Lower leg skin (tissue), 3 donors: ENCODE measurements around the gene DACT2.

Experiments used
- POLR2A ChIP-seq, 2 donors: fragments of 450-650 bp; IDR thresholded peaks; one replicate each; pipeline ENCODE4 v1.6.1; 2016 to 2017; ENCODE audit warnings: antibody characterized with exemption in 2 of 2, mild to moderate bottlenecking in 1 of 2, moderate library complexity in 1 of 2
- TF ChIP-seq, protein P1 (sequence below), 3 donors: fragments of 450-650 bp; IDR thresholded peaks; one replicate each; pipeline ENCODE4 v1.5.1; 2016; ENCODE audit warnings: antibody characterized with exemption in 3 of 3, mild to moderate bottlenecking in 3 of 3, moderate library complexity in 2 of 3

DNA sequence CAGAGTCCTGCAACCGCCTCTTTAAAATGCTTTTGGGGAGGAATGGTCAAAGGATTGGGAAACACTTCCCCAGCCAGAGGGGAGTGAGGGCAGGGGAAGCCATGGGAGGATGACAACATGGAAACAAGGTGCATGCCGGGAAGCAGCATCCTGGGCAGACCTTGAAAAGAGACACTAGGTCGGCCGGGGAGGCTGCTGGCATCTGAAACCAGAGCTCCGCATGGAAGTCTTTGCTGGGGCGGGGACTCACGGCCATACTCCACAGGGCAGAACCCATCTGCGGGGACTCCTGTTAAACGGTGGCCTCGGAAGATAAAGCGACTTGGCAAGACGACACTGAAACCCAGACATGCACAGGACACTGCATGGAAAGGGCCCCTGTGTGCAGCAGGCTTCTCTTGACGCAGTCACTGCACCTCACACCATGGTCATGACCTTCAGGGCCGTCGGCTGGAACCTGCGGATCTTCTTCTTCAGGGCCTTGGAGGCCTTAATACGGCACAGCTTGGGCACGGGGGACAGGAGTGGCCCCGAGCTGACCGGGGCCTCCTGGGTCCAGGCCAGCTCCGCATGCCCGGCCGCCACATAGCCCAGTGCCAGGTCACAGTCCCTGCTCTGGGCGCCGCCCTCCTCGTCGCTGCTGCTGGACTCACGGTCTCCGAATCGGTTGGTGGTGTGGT, 12.4 kb downstream of the DACT2 start:
- TF ChIP-seq, protein P1, sequence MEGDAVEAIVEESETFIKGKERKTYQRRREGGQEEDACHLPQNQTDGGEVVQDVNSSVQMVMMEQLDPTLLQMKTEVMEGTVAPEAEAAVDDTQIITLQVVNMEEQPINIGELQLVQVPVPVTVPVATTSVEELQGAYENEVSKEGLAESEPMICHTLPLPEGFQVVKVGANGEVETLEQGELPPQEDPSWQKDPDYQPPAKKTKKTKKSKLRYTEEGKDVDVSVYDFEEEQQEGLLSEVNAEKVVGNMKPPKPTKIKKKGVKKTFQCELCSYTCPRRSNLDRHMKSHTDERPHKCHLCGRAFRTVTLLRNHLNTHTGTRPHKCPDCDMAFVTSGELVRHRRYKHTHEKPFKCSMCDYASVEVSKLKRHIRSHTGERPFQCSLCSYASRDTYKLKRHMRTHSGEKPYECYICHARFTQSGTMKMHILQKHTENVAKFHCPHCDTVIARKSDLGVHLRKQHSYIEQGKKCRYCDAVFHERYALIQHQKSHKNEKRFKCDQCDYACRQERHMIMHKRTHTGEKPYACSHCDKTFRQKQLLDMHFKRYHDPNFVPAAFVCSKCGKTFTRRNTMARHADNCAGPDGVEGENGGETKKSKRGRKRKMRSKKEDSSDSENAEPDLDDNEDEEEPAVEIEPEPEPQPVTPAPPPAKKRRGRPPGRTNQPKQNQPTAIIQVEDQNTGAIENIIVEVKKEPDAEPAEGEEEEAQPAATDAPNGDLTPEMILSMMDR (IDR thresholded peaks at IDR 0.05) = no peak
- TF ChIP-seq POLR2A (IDR thresholded peaks at IDR 0.05) = no peak
